ENCODE measurements around the gene PACS2.

- TF ChIP-seq POLR2A (IDR thresholded peaks at IDR 0.05; ENCODE audit: control extremely low read depth in 1 of 2, low read depth in 2 of 2, low read length in 2 of 2) (no peak), CTCF (IDR thresholded peaks at IDR 0.05; ENCODE audit: control extremely low read depth in 1 of 3, insufficient read depth in 1 of 3, low read depth in 1 of 3, low read length in 3 of 3) (no peak), ATF3 (IDR thresholded peaks at IDR 0.05; ENCODE audit: insufficient read depth, low read depth, low read length) (no peak), USF2 (IDR thresholded peaks at IDR 0.05; ENCODE audit: low read length) (no peak), TEAD4 (IDR thresholded peaks at IDR 0.05; ENCODE audit: low read depth, low read length) (no peak), EZH2 (IDR thresholded peaks at IDR 0.05; ENCODE audit: low read depth, low read length, severe bottlenecking) (no peak), JUND (IDR thresholded peaks at IDR 0.05; ENCODE audit: low read length) (no peak), SP1 (IDR thresholded peaks at IDR 0.05; ENCODE audit: low read depth, low read length) (no peak)
Measured at GRCh38 chr14:105390849-105391500, 76.4 kb downstream of the PACS2 start.

Measured in H1 (cell line).